ENCODE results near the gene CILP.

CILP gene, protein sequence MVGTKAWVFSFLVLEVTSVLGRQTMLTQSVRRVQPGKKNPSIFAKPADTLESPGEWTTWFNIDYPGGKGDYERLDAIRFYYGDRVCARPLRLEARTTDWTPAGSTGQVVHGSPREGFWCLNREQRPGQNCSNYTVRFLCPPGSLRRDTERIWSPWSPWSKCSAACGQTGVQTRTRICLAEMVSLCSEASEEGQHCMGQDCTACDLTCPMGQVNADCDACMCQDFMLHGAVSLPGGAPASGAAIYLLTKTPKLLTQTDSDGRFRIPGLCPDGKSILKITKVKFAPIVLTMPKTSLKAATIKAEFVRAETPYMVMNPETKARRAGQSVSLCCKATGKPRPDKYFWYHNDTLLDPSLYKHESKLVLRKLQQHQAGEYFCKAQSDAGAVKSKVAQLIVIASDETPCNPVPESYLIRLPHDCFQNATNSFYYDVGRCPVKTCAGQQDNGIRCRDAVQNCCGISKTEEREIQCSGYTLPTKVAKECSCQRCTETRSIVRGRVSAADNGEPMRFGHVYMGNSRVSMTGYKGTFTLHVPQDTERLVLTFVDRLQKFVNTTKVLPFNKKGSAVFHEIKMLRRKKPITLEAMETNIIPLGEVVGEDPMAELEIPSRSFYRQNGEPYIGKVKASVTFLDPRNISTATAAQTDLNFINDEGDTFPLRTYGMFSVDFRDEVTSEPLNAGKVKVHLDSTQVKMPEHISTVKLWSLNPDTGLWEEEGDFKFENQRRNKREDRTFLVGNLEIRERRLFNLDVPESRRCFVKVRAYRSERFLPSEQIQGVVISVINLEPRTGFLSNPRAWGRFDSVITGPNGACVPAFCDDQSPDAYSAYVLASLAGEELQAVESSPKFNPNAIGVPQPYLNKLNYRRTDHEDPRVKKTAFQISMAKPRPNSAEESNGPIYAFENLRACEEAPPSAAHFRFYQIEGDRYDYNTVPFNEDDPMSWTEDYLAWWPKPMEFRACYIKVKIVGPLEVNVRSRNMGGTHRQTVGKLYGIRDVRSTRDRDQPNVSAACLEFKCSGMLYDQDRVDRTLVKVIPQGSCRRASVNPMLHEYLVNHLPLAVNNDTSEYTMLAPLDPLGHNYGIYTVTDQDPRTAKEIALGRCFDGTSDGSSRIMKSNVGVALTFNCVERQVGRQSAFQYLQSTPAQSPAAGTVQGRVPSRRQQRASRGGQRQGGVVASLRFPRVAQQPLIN

DNA sequence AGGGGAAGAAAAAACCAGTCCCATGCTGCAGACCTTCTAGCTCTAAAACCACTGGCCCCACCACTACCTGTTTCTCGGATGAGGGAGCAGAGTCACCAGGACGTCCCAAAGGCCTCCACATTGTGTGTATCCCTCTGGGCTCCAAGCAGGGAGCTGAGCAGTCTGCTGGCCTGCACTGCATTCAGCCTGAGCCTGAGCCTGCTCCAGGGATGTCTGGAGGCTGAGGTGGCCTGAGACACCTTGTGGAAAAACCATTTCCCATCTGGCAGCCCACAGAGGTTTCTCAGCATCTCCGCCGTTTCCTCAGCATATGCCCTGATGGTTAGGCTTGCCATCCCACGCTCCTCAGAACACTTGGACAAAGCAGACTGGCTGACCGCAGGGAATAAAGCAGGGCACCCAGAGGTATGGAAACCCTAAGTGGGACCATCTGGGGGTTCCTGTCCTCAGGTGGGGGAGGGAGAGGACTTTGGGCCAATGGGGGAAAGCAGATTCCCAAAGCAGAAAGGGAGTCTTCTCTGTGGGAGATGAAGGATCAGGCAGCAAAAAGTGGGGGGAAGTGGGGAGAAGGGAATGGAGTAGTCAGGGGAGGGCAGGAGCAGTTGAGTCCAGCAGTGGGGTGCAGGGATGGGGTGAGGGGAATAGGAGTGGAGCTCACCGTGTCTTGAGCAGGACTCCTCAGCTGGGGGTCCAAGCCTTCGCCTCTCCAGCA is at the start of gene CILP:
CILP (minus strand) TSS at position 704 of the 712 bp plus-strand sequence. CDS start 1,718 bp downstream, outside the sequence.
- TF ChIP-seq, protein P1, sequence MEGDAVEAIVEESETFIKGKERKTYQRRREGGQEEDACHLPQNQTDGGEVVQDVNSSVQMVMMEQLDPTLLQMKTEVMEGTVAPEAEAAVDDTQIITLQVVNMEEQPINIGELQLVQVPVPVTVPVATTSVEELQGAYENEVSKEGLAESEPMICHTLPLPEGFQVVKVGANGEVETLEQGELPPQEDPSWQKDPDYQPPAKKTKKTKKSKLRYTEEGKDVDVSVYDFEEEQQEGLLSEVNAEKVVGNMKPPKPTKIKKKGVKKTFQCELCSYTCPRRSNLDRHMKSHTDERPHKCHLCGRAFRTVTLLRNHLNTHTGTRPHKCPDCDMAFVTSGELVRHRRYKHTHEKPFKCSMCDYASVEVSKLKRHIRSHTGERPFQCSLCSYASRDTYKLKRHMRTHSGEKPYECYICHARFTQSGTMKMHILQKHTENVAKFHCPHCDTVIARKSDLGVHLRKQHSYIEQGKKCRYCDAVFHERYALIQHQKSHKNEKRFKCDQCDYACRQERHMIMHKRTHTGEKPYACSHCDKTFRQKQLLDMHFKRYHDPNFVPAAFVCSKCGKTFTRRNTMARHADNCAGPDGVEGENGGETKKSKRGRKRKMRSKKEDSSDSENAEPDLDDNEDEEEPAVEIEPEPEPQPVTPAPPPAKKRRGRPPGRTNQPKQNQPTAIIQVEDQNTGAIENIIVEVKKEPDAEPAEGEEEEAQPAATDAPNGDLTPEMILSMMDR (IDR thresholded peaks at IDR 0.05; ENCODE audit: low read depth, low read length, missing control alignments), result no peak
- in situ Hi-C loops (cut with HindIII; ENCODE audit: low sequenced_read_pairs), result no loop called here

DNA sequence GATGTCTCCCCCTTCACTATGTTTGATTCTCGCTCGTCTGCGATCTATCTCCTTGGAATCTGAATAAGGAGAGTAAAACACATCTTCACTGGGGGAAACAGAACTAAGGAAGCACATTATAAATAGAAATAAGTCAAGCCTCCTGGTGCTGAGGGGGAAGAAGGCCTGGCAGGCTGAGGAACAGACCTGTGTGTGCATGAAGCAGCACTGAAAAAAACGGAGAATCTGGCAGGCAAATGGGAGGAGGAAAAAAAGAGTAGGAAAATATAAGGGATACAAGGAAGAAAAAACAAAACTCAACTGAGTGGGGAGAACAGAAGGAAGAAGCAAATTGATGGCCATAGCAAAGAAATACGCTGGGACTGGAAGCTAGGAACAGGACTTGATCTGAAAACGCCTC is 49.7 kb upstream of the CILP start:
- DNase-seq (ENCODE audit: low read depth), result no peak
- H3K4me3 ChIP-seq (ENCODE audit: low read depth, low read length), result no peak overlapping the region
- TF ChIP-seq, protein P1 (IDR thresholded peaks at IDR 0.05; ENCODE audit: low read depth, low read length, missing control alignments), result no peak
- in situ Hi-C loops (cut with HindIII; ENCODE audit: low sequenced_read_pairs), result no loop called here

More for the DNA sequence above, at the start of gene CILP:
- no peak for DNase-seq (ENCODE audit: low read depth)
- no peak within 1 kb of the TSS for H3K4me3 ChIP-seq (ENCODE audit: low read depth, low read length)

DNA sequence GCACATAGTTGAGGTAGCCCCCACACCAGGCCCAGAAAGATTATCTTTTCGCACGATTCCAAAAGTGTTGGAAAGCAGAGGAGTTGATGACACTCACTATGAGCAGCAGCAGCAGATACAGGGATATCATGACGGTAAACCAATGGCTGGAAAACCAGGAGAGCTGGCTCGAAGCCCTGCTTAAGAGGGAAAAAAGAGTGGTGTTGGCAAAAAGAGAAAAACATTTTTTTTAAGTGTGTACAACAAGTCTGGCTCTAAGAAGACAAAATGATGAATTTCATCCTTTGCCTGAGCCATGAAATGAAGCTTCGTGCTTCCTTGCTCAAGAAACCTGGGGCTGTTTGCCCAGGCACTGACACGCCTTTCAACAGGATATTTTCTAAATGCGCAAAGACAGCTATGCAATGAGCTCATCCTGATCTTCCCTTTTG is 48.1 kb upstream of the CILP start:
- in situ Hi-C loops (cut with HindIII; ENCODE audit: low sequenced_read_pairs), result loop anchor here (5.0 kb wide), 1 partner anchor 52 kb away; no protein-coding TSS in a partner anchor
- no peak for DNase-seq (ENCODE audit: low read depth)
- no peak overlapping the region for H3K4me3 ChIP-seq (ENCODE audit: low read depth, low read length)
- TF ChIP-seq, protein P1 (IDR thresholded peaks at IDR 0.05; ENCODE audit: low read depth, low read length, missing control alignments), result no peak

DNA sequence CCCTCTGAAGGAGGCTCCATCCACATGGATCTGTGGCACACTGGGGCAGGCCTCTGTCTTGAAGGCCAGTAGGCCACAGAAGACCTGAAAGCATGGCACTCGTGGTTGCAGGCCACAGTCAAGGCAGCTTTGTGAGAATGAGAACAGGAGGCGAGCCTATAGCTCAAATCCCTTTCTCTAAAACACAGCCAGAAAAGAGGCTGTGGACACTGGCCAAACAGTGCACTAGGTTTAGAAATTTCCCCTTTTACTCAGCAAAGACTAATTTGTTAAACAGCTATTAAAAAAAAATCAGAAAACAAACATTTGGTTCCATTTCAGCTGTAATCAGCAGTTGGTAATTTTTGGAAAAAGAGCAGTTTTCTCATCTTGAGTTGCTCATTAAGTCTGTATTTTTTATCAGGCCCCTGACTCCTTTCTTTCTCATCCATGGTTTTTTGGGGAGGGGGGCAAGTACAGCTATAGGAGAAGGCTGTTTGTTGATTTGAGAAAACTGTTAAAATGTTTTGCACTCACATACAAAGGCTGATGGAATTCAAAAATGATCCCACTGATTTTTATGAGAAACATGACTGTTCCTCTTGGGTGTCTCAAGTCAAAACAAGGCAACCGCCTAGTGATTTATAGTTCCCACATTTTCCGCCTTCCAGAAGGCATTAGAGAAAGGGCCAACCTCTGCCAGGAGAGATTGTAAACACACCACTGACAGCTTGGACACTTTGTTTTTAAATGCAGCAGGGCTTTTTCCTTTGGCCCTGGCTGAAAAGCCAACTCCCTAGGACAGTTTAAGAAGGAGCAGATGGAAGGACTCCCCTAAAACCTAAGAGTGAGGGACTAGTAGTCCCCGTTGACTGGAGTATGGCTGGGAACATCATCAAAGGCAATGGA is 47.3 kb upstream of the CILP start:
- in situ Hi-C loops (cut with HindIII; ENCODE audit: low sequenced_read_pairs), result loop anchor here (5.0 kb wide), 1 partner anchor 51 kb away; no protein-coding TSS in a partner anchor
- no peak overlapping the region for H3K4me3 ChIP-seq (ENCODE audit: low read depth, low read length)
- no peak for DNase-seq (ENCODE audit: low read depth)
- TF ChIP-seq, protein P1 (IDR thresholded peaks at IDR 0.05; ENCODE audit: low read depth, low read length, missing control alignments), result no peak

DNA sequence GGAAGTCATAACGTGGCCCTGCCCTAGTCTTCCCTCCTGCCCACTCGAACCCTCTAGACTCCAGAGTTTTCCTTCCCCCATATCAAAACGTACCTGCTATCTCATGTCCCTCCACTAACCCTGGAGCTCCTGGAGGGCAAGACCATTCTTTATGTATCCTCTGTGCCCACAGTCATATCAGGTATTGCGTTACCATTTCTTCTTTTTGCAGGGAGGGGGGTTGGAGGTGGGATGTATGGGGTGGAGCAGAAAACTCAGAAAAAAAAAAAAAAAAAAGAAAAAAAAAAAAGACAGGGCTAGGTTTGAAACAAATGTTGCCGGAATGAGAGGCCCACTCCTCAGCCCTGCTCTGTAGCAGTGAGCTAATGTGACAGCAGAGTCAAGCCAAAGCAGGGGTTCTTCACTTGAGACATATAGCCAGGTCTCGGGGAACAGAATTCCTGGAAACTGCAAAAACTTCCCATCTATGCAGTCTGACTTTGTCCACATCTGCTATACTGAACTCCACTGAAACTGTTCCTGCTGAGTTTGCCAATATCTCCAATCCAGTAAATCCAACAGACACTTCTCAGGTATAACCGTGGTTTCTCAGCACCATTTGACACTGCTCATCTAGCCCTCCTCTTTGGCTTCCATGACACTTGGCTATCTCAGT is 44.3 kb upstream of the CILP start:
- TF ChIP-seq, protein P1 (IDR thresholded peaks at IDR 0.05; ENCODE audit: low read depth, low read length, missing control alignments), result no peak
- in situ Hi-C loops (cut with HindIII; ENCODE audit: low sequenced_read_pairs), result loop anchor here (5.0 kb wide), 1 partner anchor 48 kb away; no protein-coding TSS in a partner anchor
- no peak overlapping the region for H3K4me3 ChIP-seq (ENCODE audit: low read depth, low read length)
- no peak for DNase-seq (ENCODE audit: low read depth)
